GM10248 (cell line): ENCODE results near the gene EPHB1.

Experiments used
- CTCF ChIA-PET: fragments of 300-600 bp; sonication (Branson Sonifier 250); formaldehyde crosslinking; extraction: SDS; loops from one replicate; lab custom pipeline; 2021; ENCODE audit warnings: antibody characterized with exemption; lab: Yijun Ruan, JAX
- POLR2A ChIA-PET: fragments of 350-650 bp; sonication (Branson Sonifier 250); formaldehyde crosslinking; extraction: SDS; loops from one replicate; lab custom pipeline; 2020; ENCODE audit warnings: antibody characterized with exemption; lab: Yijun Ruan, JAX
- DNase-seq: peaks from one replicate; pipeline ENCODE4 v3.0.0; 2012; ENCODE audit errors: extremely low spot score
- CTCF ChIP-seq: IDR thresholded peaks from 2 replicates; pipeline ENCODE4 v1.5.1; 2012; ENCODE audit warnings: mild to moderate bottlenecking, low read depth; ENCODE audit errors: extremely low read depth, missing control alignments, control extremely low read depth

Gene EPHB1

GRCh38 chr3:134874737-134875413 is 79.8 kb downstream of the EPHB1 start:
- DNase-seq = no peak
- CTCF ChIA-PET = interaction anchor here (1.3 to 2.3 kb wide), 2 partner anchors 9 to 12 kb away, joined by 3 to 7 read pairs; no protein-coding TSS in a partner anchor
- no peak for TF ChIP-seq CTCF
- POLR2A ChIA-PET = no interaction called here

GRCh38 chr3:134876836-134877235 is 81.8 kb downstream of the EPHB1 start:
- no peak for DNase-seq
- no peak for TF ChIP-seq CTCF
- ChIA-PET CTCF (interaction anchor here (0.8 kb wide), 1 partner anchor 9 kb away, joined by 3 read pairs; no protein-coding TSS in a partner anchor), POLR2A (interaction anchor here (0.7 kb wide), 1 partner anchor 15 kb away, joined by 3 read pairs; no protein-coding TSS in a partner anchor)

DNA sequence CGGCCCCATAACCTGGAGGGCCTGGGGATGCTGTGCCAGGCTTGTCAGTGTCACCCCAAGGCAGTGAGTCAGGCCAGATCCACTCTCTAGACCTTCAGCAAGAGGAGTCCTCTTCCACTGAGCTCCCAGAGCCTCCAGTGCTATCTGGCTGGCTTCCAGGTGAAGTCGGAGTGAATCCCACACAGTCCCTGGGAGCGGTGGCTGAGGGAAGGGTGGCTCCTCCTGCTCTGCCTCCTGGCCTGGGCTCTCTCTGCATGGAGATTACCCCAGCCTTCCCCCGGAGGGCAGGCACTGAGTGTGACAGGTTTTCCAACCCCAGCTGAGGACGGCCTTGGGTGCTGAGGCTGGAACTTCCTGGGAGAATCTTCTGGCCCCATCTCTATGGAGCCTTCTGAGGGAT is 82.7 kb downstream of the EPHB1 start:
- POLR2A ChIA-PET = no interaction called here

DNA sequence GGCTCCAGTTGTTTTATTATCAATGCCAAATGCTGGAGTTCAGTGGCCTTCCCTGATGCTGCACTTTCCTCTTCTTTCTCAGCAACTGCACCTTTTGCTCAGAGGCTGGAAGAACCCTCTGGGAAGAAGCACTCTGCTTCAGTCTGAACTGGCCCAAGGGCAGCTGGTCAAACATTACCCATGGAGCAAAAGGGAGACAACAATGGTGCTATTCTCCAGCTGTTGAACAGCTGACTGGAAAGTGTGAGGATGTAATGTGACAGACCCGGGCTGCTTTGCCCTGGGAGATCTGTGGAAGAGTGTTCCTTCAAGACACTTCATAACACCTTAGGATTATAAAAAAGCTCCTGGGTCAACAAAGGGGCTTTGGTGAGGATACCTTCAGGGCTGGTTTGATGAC is 84.9 kb downstream of the EPHB1 start:
- DNase-seq = no peak
- ChIA-PET CTCF (no interaction called here), POLR2A (no interaction called here)

More for the DNA sequence above, 82.7 kb downstream of the EPHB1 start:
- CTCF ChIA-PET = interaction anchor here (1.3 kb wide), 1 partner anchor 9 kb away, joined by 5 read pairs; no protein-coding TSS in a partner anchor
- TF ChIP-seq CTCF = no peak
- DNase-seq = no peak

GRCh38 chr3:134880431-134880830 is 85.4 kb downstream of the EPHB1 start:
- ChIA-PET POLR2A (no interaction called here), CTCF (no interaction called here)
- no peak for TF ChIP-seq CTCF

More for the DNA sequence above, 84.9 kb downstream of the EPHB1 start:
- TF ChIP-seq CTCF = no peak

GRCh38 chr3:134881305-134881704 is 86.2 kb downstream of the EPHB1 start:
- no peak for TF ChIP-seq CTCF
- POLR2A ChIA-PET = no interaction called here
- no peak for DNase-seq
- CTCF ChIA-PET = no interaction called here

More at GRCh38 chr3:134880431-134880830, 85.4 kb downstream of the EPHB1 start:
- DNase-seq = no peak
